PC-3 (cell line): ENCODE data around the gene HAPLN3.

Experiments used
- CTCF ChIP-seq: fragments of 300-600 bp; sonication (generic); conservative IDR thresholded peaks from 2 replicates; pipeline ENCODE4 v1.5.1; 2017; ENCODE audit warnings: antibody characterized with exemption, low read depth, mild to moderate bottlenecking, low read length
- EZH2phosphoT487 ChIP-seq: fragments of 300-600 bp; sonication (generic); IDR thresholded peaks from 2 replicates; pipeline ENCODE4 v1.6.1; 2018; ENCODE audit warnings: mild to moderate bottlenecking, antibody characterized with exemption, low read length, borderline replicate concordance

- TF ChIP-seq EZH2phosphoT487 (no peak), CTCF (no peak)
Observed at GRCh38 chr15:88845616-88846015, 49.7 kb downstream of the HAPLN3 start.
